ENCODE data around the gene SMARCB1. TPM values are rescaled to one million over a fixed set of nuclear protein-coding genes. Genes with fewer than 3 reads are reported as not detected.

SMARCB1 gene
- total and polyA plus RNA-seq, 2 of the 4 experiments (the other 2 are of a cell fraction), result 110 to 159 TPM

GRCh38 chr22:23837911-23838680, 51.3 kb downstream of the SMARCB1 start (continued):
- TF ChIP-seq FOS (IDR thresholded peaks at IDR 0.05; ENCODE audit: low read depth, low read length), result no peak

- H2BK20ac ChIP-seq (ENCODE audit: low read depth, low read length), result no peak within 1 kb of the TSS
- 0 out of 4 replicates have a peak, but pooled peaks cover 0 to under 1% of the 10 kb centered on the region in 2 experiments for H3K79me1 ChIP-seq (ENCODE audit: low read depth in 1 of 2, low read length in 2 of 2)
- no peak within 1 kb of the TSS for H4K5ac ChIP-seq (ENCODE audit: low read depth, low read length)
- no TSS peak for BruUV-seq (replicated peaks)
- H4K20me1 ChIP-seq (ENCODE audit: insufficient read depth, low read length), result peaks cover 7% of the 10 kb centered on the region; the same call in 1 of the 2 replicates
- H3K14ac ChIP-seq (replicated peaks; ENCODE audit: low read depth, low read length), result no peak within 1 kb of the TSS
- ChIA-PET CTCF (no interaction called here), POLR2A (ENCODE audit: unreplicated experiment) (no interaction called here)
- H3K4me3 ChIP-seq (ENCODE audit: insufficient read depth, low read depth, low read length), result peak within 1 kb of the TSS; percentile 16
- peak within 1 kb of the TSS; percentile 5 for H2AK9ac ChIP-seq (replicated peaks; ENCODE audit: low read depth, low read length, poor library complexity)
- H2BK120ac ChIP-seq (ENCODE audit: low read depth, low read length), result no peak within 1 kb of the TSS
- H3K9me3 ChIP-seq (ENCODE audit: control insufficient read depth, insufficient read depth, low read length), result no peaks in the 10 kb centered on the region
- H3K4me1 ChIP-seq (ENCODE audit: control insufficient read depth, insufficient read depth, low read length), result peaks cover 2% of the 10 kb centered on the region
- no peak within 1 kb of the TSS for H3K4ac ChIP-seq (ENCODE audit: low read depth, low read length)
- intact Hi-C loops (cut with micrococcal nuclease), result no loop called here
- WGBS, 2 experiments (ENCODE audit: extremely low coverage in 2 of 2, insufficient read length in 1 of 2), result 5% methylated on average over 35 of the region's 70 CpGs; no CpG with 5 or more reads in 1 of the 2 experiments
- peaks cover 24% of the 10 kb centered on the region for H3K36me3 ChIP-seq (ENCODE audit: control insufficient read depth, insufficient read depth, low read length)
- no peaks in the 10 kb centered on the region for H3K9me1 ChIP-seq (ENCODE audit: insufficient read depth, low read length)
- H3K23ac ChIP-seq (ENCODE audit: low read depth, low read length), result no peak within 1 kb of the TSS
- TF ChIP-seq USF2 (IDR thresholded peaks at IDR 0.05; ENCODE audit: low read depth, low read length), result peak; percentile 91
- TF ChIP-seq MAZ (IDR thresholded peaks at IDR 0.05; ENCODE audit: borderline replicate concordance, low read depth, low read length), result no peak
- no peak for TF ChIP-seq RCOR1 (IDR thresholded peaks at IDR 0.05; ENCODE audit: insufficient replicate concordance, low read length)
- TF ChIP-seq MXI1 (IDR thresholded peaks at IDR 0.05; ENCODE audit: borderline replicate concordance, low read depth, low read length), result peak; percentile 82; the same call in 1 of the 2 replicates
- TF ChIP-seq BHLHE40 (IDR thresholded peaks at IDR 0.05; ENCODE audit: low read depth, low read length), result peak; percentile 43; the same call in 1 of the 2 replicates
- no peak within 1 kb of the TSS for H4K91ac ChIP-seq (ENCODE audit: insufficient read depth, low read depth, low read length)
- no peak within 1 kb of the TSS for H2BK15ac ChIP-seq (ENCODE audit: low read depth, low read length)
- DNase-seq, result peak; percentile 93
- in situ Hi-C loops (cut with MboI; ENCODE audit: low sequenced_read_pairs), result no loop called here
- H3K4me2 ChIP-seq (ENCODE audit: low read depth, low read length), result peak within 1 kb of the TSS; percentile 76
- H2AK5ac ChIP-seq (ENCODE audit: low read depth, low read length), result no peak within 1 kb of the TSS
- peak within 1 kb of the TSS; percentile 86 for H2AFZ ChIP-seq (replicated peaks; ENCODE audit: low read length, poor library complexity)
- H3K18ac ChIP-seq (ENCODE audit: low read depth, low read length), result no peak within 1 kb of the TSS
- no peak within 1 kb of the TSS for H3K27ac ChIP-seq (ENCODE audit: insufficient read depth, low read length)
- H3K56ac ChIP-seq (ENCODE audit: extremely low read depth, insufficient read depth, low read length), result no peak within 1 kb of the TSS
- no peak within 1 kb of the TSS for H4K8ac ChIP-seq (ENCODE audit: low read depth in 2 of 2, low read length in 2 of 2)
- H2BK5ac ChIP-seq (ENCODE audit: low read depth, low read length, poor library complexity, severe bottlenecking), result no peak within 1 kb of the TSS
- ATAC-seq (ENCODE audit: low read depth), result peak; percentile 94
- dilution Hi-C loops (cut with HindIII; ENCODE audit: low sequenced_read_pairs, unreplicated experiment), result no loop called here
- H3K27me3 ChIP-seq (ENCODE audit: control insufficient read depth, insufficient read depth, low read length), result no peaks in the 10 kb centered on the region; the same call in 1 of the 2 replicates
- no peak within 1 kb of the TSS for H3K9ac ChIP-seq (ENCODE audit: low read depth, low read length)
Measured at GRCh38 chr22:23838681-23839468, 52.1 kb downstream of the SMARCB1 start, which contains the start of gene DERL3. TSS of gene DERL3 (minus strand) at chr22:23839006. CDS start at chr22:23838987, 19 bp downstream.
